ENCODE data around the gene C1orf50.

DNA sequence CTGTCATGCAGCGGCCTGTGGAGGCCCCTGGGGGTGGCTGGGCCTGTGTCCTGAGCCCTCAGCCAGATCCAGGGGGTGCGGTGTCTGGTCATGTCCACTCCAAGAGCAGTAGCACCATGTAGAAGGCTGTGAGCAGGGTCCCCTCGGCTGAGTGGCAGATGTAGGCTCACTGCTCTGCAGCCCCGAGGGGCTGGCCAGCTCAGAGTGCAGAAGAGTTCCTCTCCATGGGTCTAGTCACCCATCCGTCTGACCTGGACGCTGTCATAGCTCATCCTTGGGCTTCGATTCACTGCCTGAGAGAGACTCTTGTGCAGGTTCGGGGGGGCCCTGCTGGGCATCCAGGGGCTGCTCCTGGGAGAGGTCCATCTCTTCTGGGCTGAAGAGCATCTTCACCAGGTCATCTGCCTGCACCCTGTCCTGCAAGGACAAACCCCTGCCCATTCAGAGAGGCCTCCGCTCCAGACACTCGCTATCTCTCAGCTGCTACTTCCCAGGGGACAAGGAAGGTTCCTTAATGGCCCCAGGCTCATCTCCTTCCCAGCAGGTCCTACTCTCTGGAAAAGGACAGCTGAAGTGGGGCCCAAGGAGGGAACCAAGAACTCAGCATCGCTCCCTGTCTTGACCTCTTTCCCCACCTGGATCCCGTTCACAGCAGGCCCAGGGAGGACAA, 20.5 kb upstream of the C1orf50 start:
- TF ChIP-seq, protein P1, sequence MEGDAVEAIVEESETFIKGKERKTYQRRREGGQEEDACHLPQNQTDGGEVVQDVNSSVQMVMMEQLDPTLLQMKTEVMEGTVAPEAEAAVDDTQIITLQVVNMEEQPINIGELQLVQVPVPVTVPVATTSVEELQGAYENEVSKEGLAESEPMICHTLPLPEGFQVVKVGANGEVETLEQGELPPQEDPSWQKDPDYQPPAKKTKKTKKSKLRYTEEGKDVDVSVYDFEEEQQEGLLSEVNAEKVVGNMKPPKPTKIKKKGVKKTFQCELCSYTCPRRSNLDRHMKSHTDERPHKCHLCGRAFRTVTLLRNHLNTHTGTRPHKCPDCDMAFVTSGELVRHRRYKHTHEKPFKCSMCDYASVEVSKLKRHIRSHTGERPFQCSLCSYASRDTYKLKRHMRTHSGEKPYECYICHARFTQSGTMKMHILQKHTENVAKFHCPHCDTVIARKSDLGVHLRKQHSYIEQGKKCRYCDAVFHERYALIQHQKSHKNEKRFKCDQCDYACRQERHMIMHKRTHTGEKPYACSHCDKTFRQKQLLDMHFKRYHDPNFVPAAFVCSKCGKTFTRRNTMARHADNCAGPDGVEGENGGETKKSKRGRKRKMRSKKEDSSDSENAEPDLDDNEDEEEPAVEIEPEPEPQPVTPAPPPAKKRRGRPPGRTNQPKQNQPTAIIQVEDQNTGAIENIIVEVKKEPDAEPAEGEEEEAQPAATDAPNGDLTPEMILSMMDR (IDR thresholded peaks at IDR 0.05 in 4 of 5, conservative IDR thresholded peaks at IDR 0.05 in 1 of 5), result no peak
- no peak for TF ChIP-seq POLR2A (IDR thresholded peaks at IDR 0.05)
